ENCODE data around the gene LEP.

DNA sequence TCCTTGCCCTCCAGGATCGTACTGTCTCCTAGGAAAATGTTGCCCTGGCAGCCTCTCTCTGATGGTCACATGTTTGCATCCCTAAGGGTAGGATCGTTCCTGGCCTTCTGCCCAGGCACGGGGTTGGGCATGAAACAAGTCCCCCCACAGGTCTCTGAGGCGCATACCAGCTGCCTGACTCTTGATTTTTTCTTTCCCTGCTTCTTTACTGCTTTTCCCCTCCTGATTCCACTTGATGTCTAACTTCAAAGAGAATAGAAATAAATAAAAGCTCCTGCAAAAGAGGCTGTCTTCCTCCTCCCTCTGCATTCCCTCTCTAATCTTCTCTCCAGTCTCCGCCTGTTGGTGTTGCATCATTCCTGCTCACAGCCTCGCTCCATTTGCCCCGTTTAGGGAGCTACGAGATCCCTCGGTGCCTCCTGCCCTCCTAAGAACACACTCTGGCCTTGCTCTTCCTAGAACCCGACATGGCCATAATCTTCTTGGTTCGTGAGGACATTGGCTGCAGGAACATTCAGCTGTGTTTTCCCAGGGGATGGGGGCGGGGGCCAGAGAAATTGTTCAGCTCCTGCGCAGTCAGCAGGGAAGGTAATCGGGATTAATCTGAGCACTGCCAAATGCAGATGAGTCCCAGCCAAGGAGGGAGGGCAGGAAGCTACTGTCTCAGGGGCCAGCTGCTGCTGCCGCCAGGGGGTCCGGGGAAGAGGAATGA is 26.0 kb downstream of the LEP start:
- TF ChIP-seq, protein P1, sequence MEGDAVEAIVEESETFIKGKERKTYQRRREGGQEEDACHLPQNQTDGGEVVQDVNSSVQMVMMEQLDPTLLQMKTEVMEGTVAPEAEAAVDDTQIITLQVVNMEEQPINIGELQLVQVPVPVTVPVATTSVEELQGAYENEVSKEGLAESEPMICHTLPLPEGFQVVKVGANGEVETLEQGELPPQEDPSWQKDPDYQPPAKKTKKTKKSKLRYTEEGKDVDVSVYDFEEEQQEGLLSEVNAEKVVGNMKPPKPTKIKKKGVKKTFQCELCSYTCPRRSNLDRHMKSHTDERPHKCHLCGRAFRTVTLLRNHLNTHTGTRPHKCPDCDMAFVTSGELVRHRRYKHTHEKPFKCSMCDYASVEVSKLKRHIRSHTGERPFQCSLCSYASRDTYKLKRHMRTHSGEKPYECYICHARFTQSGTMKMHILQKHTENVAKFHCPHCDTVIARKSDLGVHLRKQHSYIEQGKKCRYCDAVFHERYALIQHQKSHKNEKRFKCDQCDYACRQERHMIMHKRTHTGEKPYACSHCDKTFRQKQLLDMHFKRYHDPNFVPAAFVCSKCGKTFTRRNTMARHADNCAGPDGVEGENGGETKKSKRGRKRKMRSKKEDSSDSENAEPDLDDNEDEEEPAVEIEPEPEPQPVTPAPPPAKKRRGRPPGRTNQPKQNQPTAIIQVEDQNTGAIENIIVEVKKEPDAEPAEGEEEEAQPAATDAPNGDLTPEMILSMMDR (conservative IDR thresholded peaks at IDR 0.05; ENCODE audit: low read length), result no peak
- TF ChIP-seq EZH2phosphoT487 (IDR thresholded peaks at IDR 0.05; ENCODE audit: borderline replicate concordance, low read depth, low read length), result no peak

All from OCI-LY7 (cell line).